Pancreas (tissue), 10 donors: ENCODE results near the gene ZFP30. TPM values are rescaled to one million over a fixed set of nuclear protein-coding genes. Genes with fewer than 3 reads are reported as not detected.
A peak's percentile ranks its signal among the peaks of the same experiment; 100 is the strongest.

Source experiments
- ATAC-seq, 4 donors: fragments of 200-7000 bp; cut with Tn5 transposase; one replicate each; pipeline versions ENCODE4 v1.8.0 to v1.9.1; 2020; ENCODE audit warnings: mild to moderate bottlenecking in 4 of 4, moderate library complexity in 4 of 4
- DNase-seq, 6 donors: peaks; one replicate each; pipeline ENCODE4 v3.0.0-alpha.2; 2020
- FAIRE-seq: peaks from 2 replicates; lab custom pipeline; 2012; peaks lifted over from hg19 to GRCh38; lab: Jason Lieb, UNC
- H3K27ac ChIP-seq, 4 donors: fragments of 200-600 bp; sonication (generic); 1 replicate in 3 of 4; 2 replicates in 1 of 4; pipeline versions ENCODE4 v1.5.0 to v1.8.0; 2020
- H3K27me3 ChIP-seq, 4 donors: fragments of 200-600 bp; one replicate each; pipeline ENCODE4 v1.8.0; 2021
- H3K36me3 ChIP-seq, 3 donors: fragments of 200-600 bp; sonication (generic) in 1 of 3; one replicate each; pipeline versions ENCODE4 v1.5.0 to v1.8.0; 2020 to 2021
- H3K4me1 ChIP-seq, 3 donors: fragments of 200-600 bp; one replicate each; pipeline ENCODE4 v1.8.0; 2021
- H3K4me3 ChIP-seq, 4 donors: fragments of 200-600 bp; sonication (generic) in 2 of 4; one replicate each; pipeline versions ENCODE4 v1.5.0 to v1.8.0; 2020 to 2021
- H3K9me3 ChIP-seq, 4 donors: fragments of 200-600 bp; one replicate each; pipeline ENCODE4 v1.8.0; 2021
- CTCF ChIP-seq, 4 donors: fragments of 200-600 bp; sonication (generic) in 3 of 4; IDR thresholded peaks; one replicate each; pipeline versions ENCODE4 v1.5.0 to v1.8.0; 2021; ENCODE audit warnings: antibody characterized with exemption in 4 of 4
- WGBS, 2 donors: extraction: QIAGEN DNeasy Blood & Tissue Kit; methylation state at CpG; one replicate each; pipeline ENCODE4 v1.1.7; 2013; 5-methylcytosine and 5-hydroxymethylcytosine counted together
- intact Hi-C, 3 donors: fragments of 100-400 bp; cut with DNase I; formaldehyde crosslinking; loops; one replicate each; pipeline versions ENCODE4 v1.11.1 to v1.14.2; 2022
- polyA plus RNA-seq, 2 donors: library from polyadenylated mRNA; stranded (reverse); fragments of 200-250 nt; gene quantifications; one replicate each; pipeline ENCODE4 v1.2.3, GENCODE V29; 2013
- total RNA-seq, 6 donors: library from RNA; stranded (reverse); fragmentation: NEBNext Ultra II Directional in 4 of 6; extraction: Animal tissue kit (Norgen Biotek cat#: 25700) in 4 of 6; gene quantifications; one replicate each; pipeline versions ENCODE4 v1.2.1 to v1.2.4, GENCODE V29; 2021 to 2023
- donor health status: healthy with polysubstance abuse.
- donor health status: DM: no; HTN: no; CAD: no; lungs with moderate emphysema.
- donor health status: DM: no; HTN: no; CAD: no.
- donor health status: control.
- donor health status: control.
- donor health status: Bipolar disorder and iron deficiency.
- donor health status: DM: yes; HTN: yes; CAD: no.
- donor health status: DM: no; HTN: no; CAD: no.
- donor health status: DM: no; HTN: no; CAD: no.
- donor health status: DM: yes; HTN: yes; CAD: no.

ZFP30 gene
- total and polyA plus RNA-seq, 8 donors: 2.6 to 8.2 (median 3.3) TPM

GRCh38 chr19:37594982-37595382 is 60.3 kb downstream of the ZFP30 start:
- no peak for TF ChIP-seq CTCF (IDR thresholded peaks at IDR 0.05)
- FAIRE-seq (no peak), DNase-seq (peak; percentile 58 to 76 (median 64)), ATAC-seq (peak; percentile 53 to 75 (median 66))
- Histone ChIP-seq H3K27ac (peak overlapping the region; percentile 77 to 92 (median 88)), H3K9me3 (no peaks in the 10 kb centered on the region), H3K4me1 (peaks cover 0 to 6% (median 5%) of the 10 kb centered on the region in 3 donors), H3K27me3 (no peaks in the 10 kb centered on the region), H3K4me3 (peak overlapping the region; percentile 48 to 80 (median 70)), H3K36me3 (peaks cover 0 to 16% (median 0%) of the 10 kb centered on the region in 3 donors)
- intact Hi-C loops: no loop called here
- 0 to 1% methylated on average over 20 of the region's 20 CpGs for WGBS, 2 donors

GRCh38 chr19:37594304-37594981 is 60.8 kb downstream of the ZFP30 start, which contains the start of the genes ZNF540 and ZNF571:
ZNF540 (plus strand) TSS chr19:37594876; CDS start chr19:37598448, 3,572 bp downstream.
ZNF571 (minus strand) TSS chr19:37594792; CDS start chr19:37586676, 8,116 bp downstream.
- intact Hi-C loops: no loop called here
- ATAC-seq: peak; percentile 97 to 99 (median 98)
- Histone ChIP-seq H3K4me3 (peak within 1 kb of the TSS; percentile 48 to 80 (median 70)), H3K27me3 (no peaks in the 10 kb centered on the region), H3K4me1 (peaks cover 0 to 6% (median 5%) of the 10 kb centered on the region in 3 donors), H3K27ac (peak within 1 kb of the TSS; percentile 77 to 92 (median 88)), H3K9me3 (no peaks in the 10 kb centered on the region), H3K36me3 (peaks cover 0 to 10% (median 0%) of the 10 kb centered on the region in 3 donors)
- peak; percentile 68 for FAIRE-seq
- peak; percentile 94 to 98 (median 95) for DNase-seq
- WGBS, 2 donors: 0% methylated on average over 53 of the region's 53 CpGs
- TF ChIP-seq CTCF (IDR thresholded peaks at IDR 0.05): no peak

DNA sequence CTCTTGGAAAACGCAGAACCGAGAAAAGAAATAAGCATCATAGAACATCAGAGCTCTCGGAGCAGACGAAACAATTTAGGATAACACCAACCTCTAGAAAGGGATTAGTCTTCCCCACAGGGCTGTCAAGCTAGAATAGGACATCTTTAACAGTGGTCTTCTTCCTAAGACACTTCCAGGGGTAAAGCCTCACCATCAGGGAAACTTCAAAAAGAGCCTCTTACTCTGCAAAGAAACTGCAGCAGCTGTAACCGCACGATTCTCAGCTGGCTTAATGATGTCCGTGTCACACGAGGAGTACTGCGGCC is 61.3 kb downstream of the ZFP30 start:
- FAIRE-seq: no peak
- peaks cover 0 to 8% (median 0%) of the 10 kb centered on the region in 3 donors for H3K36me3 ChIP-seq
- TF ChIP-seq CTCF (IDR thresholded peaks at IDR 0.05): no peak
- H3K27me3 ChIP-seq: no peaks in the 10 kb centered on the region
- 1 to 4% methylated on average over 9 of the region's 9 CpGs for WGBS, 2 donors
- intact Hi-C loops: no loop called here
- H3K27ac ChIP-seq: peak overlapping the region; percentile 77 to 92 (median 88)
- H3K4me1 ChIP-seq: peaks cover 0 to 6% (median 5%) of the 10 kb centered on the region in 3 donors
- H3K9me3 ChIP-seq: no peaks in the 10 kb centered on the region
- peak overlapping the region; percentile 48 to 80 (median 70) for H3K4me3 ChIP-seq
- no peak for DNase-seq
- ATAC-seq: no peak

GRCh38 chr19:37583340-37583739 is 71.9 kb downstream of the ZFP30 start:
- Histone ChIP-seq H3K4me1 (no peaks in the 10 kb centered on the region), H3K9me3 (peaks cover 0 to 3% (median 0%) of the 10 kb centered on the region in 4 donors), H3K36me3 (peaks cover 12 to 53% (median 23%) of the 10 kb centered on the region in 3 donors), H3K27me3 (no peaks in the 10 kb centered on the region), H3K27ac (no peak overlapping the region), H3K4me3 (no peak overlapping the region)
- TF ChIP-seq CTCF (IDR thresholded peaks at IDR 0.05): no peak
- DNase-seq (no peak), ATAC-seq (no peak), FAIRE-seq (no peak)
- intact Hi-C loops: no loop called here
- WGBS, 2 donors: 71 to 78% methylated on average over 2 of the region's 2 CpGs

DNA sequence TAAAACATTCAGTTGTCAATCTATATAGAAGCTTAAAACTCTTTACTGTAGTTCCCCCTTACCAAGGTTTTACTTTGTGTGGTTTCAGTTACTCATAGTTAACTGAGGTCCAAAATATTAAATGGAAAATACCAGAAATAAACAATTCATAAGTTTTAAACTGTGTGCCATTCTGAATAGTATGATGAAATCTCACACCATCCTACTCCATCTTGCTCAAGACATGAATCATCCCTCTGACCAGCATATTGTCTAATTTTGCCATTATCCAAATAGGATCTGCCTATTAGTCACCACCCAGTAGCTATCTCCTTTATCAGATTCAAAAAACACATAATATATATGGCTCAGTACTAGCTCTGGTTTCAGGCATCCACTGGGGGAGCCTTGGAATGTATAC is 83.1 kb downstream of the ZFP30 start:
- peaks cover 0 to 5% (median 2%) of the 10 kb centered on the region in 4 donors for H3K9me3 ChIP-seq
- no peak for FAIRE-seq
- H3K4me1 ChIP-seq: no peaks in the 10 kb centered on the region
- no peak overlapping the region for H3K4me3 ChIP-seq
- intact Hi-C loops: no loop called here
- no peaks in the 10 kb centered on the region for H3K27me3 ChIP-seq
- DNase-seq: no peak
- ATAC-seq: no peak
- no peak for TF ChIP-seq CTCF (IDR thresholded peaks at IDR 0.05)
- H3K36me3 ChIP-seq: peaks cover 0 to 2% (median 0%) of the 10 kb centered on the region in 3 donors
- no peak overlapping the region for H3K27ac ChIP-seq
